CMK (cell line): ENCODE results near the gene SMC1B.
"Not testable (repeated sequence)": the region's sequence is repeated elsewhere in the genome, so short reads cannot be mapped to it uniquely, and the experiment has no call there.

ENCODE experiments used
- DNase-seq: peaks from one replicate; pipeline ENCODE4 v3.0.0-alpha.2; 2010; ENCODE audit warnings: low read depth

SMC1B gene

GRCh38 chr22:45298934-45299505 is 114.4 kb downstream of the SMC1B start:
- no peak for DNase-seq

GRCh38 chr22:45296628-45297297 is 116.6 kb downstream of the SMC1B start:
- DNase-seq, result no peak

- DNase-seq, result no peak
These were observed 117.9 kb downstream of the SMC1B start for GRCh38 chr22:45295492-45295891.

- DNase-seq, result not testable (repeated sequence)
These were observed 118.4 kb downstream of the SMC1B start for GRCh38 chr22:45295004-45295403.
